Bronchial epithelial cell (primary cell): Measurements from ENCODE around the gene FKTN. TPM values are rescaled to one million over a fixed set of nuclear protein-coding genes. Genes with fewer than 3 reads are reported as not detected.

Source experiments
- DNase-seq: peaks from one replicate; pipeline ENCODE4 v3.0.0-alpha.2; 2010; ENCODE audit warnings: low read depth
- FAIRE-seq: peaks from 2 replicates; lab custom pipeline; 2011; peaks lifted over from hg19 to GRCh38; lab: Jason Lieb, UNC
- H3K27me3 ChIP-seq: 2 replicates; pipeline ENCODE4 v1.5.1; 2011; ENCODE audit warnings: low read length; ENCODE audit not compliant: control insufficient read depth, insufficient read depth
- H3K36me3 ChIP-seq: 2 replicates; pipeline ENCODE4 v1.5.1; 2011; ENCODE audit warnings: low read length; ENCODE audit not compliant: control insufficient read depth, insufficient read depth
- H3K4me3 ChIP-seq: 2 replicates; pipeline ENCODE4 v1.5.1; 2011; ENCODE audit warnings: mild to moderate bottlenecking, low read depth, low read length, control low read depth
- CTCF ChIP-seq: IDR thresholded peaks from 2 replicates; pipeline ENCODE4 v1.5.1; 2011; ENCODE audit warnings: mild to moderate bottlenecking, moderate library complexity, low read length, control low read depth, inconsistent platforms; ENCODE audit not compliant: insufficient read depth, severe bottlenecking
- total RNA-seq: library from RNA; depleted of rRNA; stranded (reverse); fragments of >200 nt; gene quantifications from 2 replicates; pipeline ENCODE4 v1.2.1, GENCODE V29; 2014

Gene FKTN
- total RNA-seq, 1 donor from 2014 or later = 17.9 TPM

DNA sequence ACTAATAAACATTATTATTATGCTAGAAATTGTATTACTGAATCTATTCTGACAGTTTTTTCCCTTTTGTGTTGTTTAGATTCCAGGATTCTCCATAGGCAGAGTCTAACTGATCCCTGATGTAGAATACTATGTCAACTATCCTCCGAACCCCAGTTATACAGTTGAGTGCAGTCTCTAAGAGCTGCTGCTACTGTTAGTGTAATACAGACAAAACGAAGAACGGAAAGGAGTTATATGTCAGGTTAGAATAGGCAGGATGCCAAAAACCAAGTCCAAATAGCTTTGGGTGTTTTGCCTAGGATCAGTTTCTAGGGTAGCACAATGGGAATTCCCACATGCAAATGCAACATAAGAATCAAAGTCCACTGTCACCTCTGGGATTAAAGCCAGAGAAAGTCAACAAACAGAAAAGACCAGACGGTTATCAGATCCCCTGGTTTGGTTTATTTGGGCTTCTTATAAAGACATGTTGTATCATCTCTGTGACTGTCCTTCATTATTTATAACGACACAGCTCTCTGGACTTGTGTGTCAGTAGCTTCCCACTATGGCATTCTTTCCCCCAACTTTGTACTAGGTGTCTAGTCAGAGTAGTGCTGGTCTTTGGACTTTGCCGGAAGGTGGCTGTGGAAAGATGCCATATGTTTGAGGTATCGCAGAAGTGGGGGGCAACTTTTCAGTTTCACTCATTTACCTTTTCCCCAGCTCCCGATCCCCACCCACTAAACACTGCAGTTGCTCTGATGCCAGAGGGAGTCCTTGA lies 121.5 kb downstream of the FKTN start:
- Histone ChIP-seq H3K36me3 (no peaks in the 10 kb centered on the region), H3K4me3 (no peak overlapping the region), H3K27me3 (no peaks in the 10 kb centered on the region)
- FAIRE-seq = no peak
- DNase-seq = no peak
- no peak for TF ChIP-seq CTCF

GRCh38 chr9:105681313-105681712 lies 123.4 kb downstream of the FKTN start:
- Histone ChIP-seq H3K27me3 (no peaks in the 10 kb centered on the region), H3K4me3 (no peak overlapping the region), H3K36me3 (no peaks in the 10 kb centered on the region)
- DNase-seq (no peak), FAIRE-seq (no peak)
- no peak for TF ChIP-seq CTCF

DNA sequence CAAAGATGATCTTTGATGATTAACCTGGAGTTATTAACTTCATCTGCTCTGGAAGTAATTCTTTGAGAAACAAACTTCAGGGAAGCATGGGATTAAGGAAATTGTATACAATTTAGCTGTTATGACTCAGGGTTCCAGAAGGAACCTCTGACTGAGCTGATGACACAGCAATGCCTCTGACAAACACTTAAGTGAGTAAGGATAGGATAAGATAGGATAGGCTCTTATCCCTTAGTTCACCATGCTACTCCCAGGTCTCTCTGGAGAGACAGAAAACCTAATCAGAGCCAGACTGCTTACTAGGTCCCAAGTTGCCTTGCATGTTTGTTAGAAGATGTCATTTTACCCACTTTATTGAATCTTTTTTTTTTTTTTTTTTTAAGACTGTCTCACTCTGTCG lies 123.8 kb downstream of the FKTN start:
- no peak for TF ChIP-seq CTCF
- FAIRE-seq = no peak
- H3K27me3 ChIP-seq = no peaks in the 10 kb centered on the region
- no peak overlapping the region for H3K4me3 ChIP-seq
- no peaks in the 10 kb centered on the region for H3K36me3 ChIP-seq
- DNase-seq = peak; percentile 86

DNA sequence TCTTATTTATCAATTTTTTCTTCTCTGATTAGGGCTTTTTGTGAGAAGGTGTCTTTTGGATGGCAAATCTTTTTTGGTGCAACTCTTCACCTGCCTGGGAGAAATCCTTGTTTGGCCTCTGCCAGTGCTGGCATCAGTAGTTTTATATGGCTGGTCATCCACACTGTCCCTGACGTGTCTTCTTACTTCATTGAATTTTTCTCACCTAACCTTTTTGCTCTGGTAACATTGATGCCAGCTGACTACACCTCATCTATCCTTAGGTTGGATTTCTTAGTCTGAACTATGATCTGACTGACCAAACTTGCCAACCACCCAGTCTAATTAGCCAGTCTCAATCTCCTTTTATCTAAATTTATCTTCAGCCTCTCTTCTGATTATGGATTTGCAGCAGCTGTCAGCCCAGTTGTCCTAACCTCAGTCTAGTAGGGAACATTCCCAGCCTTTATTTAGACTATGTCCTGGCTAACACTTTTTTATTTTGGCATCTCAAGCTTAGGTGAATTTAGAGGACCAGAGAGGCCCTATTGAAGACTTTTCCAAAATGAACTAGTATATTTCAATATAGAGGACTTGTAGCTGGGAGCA lies 125.9 kb downstream of the FKTN start:
- no peak overlapping the region for H3K4me3 ChIP-seq
- H3K27me3 ChIP-seq = no peaks in the 10 kb centered on the region
- no peaks in the 10 kb centered on the region for H3K36me3 ChIP-seq
- DNase-seq (no peak), FAIRE-seq (no peak)
- no peak for TF ChIP-seq CTCF

DNA sequence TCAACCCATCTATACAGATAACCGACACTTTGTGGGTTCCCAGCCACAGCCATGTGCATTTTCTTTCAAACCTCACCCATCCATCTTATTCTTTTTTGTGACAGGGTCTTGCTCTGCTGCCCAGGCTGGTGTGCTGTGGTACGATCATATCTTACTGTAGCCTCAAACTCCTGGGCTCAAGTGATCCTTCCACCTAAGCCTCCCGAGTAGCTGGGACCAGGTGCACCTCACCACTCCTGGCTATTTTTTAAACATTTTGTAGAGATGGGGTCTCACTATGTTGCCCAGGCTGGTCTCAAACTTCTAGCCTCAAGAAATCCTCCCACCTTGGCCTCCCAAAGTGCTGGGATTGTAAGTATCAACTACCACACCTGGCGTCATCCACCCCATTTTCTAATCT lies 129.0 kb downstream of the FKTN start:
- no peaks in the 10 kb centered on the region for H3K36me3 ChIP-seq

More for the DNA sequence above, 129.0 kb downstream of the FKTN start:
- DNase-seq (no peak), FAIRE-seq (no peak)
- Histone ChIP-seq H3K27me3 (no peaks in the 10 kb centered on the region), H3K4me3 (no peak overlapping the region)
- TF ChIP-seq CTCF = no peak

Other genes starting within 250 kb of the FKTN start
- gene FSD1L, start 110.1 kb upstream of the FKTN start, total RNA-seq = 2.4 and 4.2 TPM in 2 replicates
- 0.26 TPM in 1 of 2 replicates, not detected in the other for gene TAL2, start 104.3 kb downstream of the FKTN start, total RNA-seq
- 19.6 and 34.5 TPM in 2 replicates for gene TMEM38B, start 136.4 kb downstream of the FKTN start, total RNA-seq